GM21515 (cell line): ENCODE data around the gene CSRNP2.
"Not testable (repeated sequence)": the region's sequence is repeated elsewhere in the genome, so short reads cannot be mapped to it uniquely, and the experiment has no call there.

ENCODE experiments used
- ATAC-seq: cut with Tn5 transposase; IDR thresholded peaks from one replicate; pipeline ENCODE4 v1.9.1; 2021; ENCODE audit not compliant: unreplicated experiment

CSRNP2 gene

GRCh38 chr12:51028126-51028812 lies 55.1 kb downstream of the CSRNP2 start:
- ATAC-seq: no peak

GRCh38 chr12:51027342-51027835 lies 56.0 kb downstream of the CSRNP2 start:
- no peak for ATAC-seq

- peak; percentile 92 for ATAC-seq
These were observed 57.4 kb downstream of the CSRNP2 start, which contains the start of gene SLC11A2 for GRCh38 chr12:51025836-51026638. Gene SLC11A2, minus strand, starts transcription at chr12:51026384. Its CDS starts 15,656 bp downstream, at chr12:51010728.

GRCh38 chr12:51025338-51025835 lies 58.0 kb downstream of the CSRNP2 start:
- ATAC-seq: no peak

- ATAC-seq: no peak
These were observed 59.6 kb downstream of the CSRNP2 start for GRCh38 chr12:51023625-51024382.

GRCh38 chr12:51021694-51022093 lies 61.7 kb downstream of the CSRNP2 start:
- no peak for ATAC-seq

GRCh38 chr12:51020448-51021182 lies 62.8 kb downstream of the CSRNP2 start:
- no peak for ATAC-seq

- no peak for ATAC-seq
These were observed 63.5 kb downstream of the CSRNP2 start for GRCh38 chr12:51019927-51020326.

GRCh38 chr12:51018956-51019355 lies 64.4 kb downstream of the CSRNP2 start:
- no peak for ATAC-seq

- no peak for ATAC-seq
These were observed 65.9 kb downstream of the CSRNP2 start for GRCh38 chr12:51017452-51017851.

GRCh38 chr12:51014467-51014866 lies 68.9 kb downstream of the CSRNP2 start:
- ATAC-seq: not testable (repeated sequence)

- ATAC-seq: no peak
These were observed 70.0 kb downstream of the CSRNP2 start for GRCh38 chr12:51013441-51013840.

- ATAC-seq: no peak
These were observed 70.7 kb downstream of the CSRNP2 start for GRCh38 chr12:51012570-51013236.

- ATAC-seq: no peak
These were observed 71.4 kb downstream of the CSRNP2 start for GRCh38 chr12:51011955-51012354.
